WI38 (cell line): ENCODE data around the gene ITIH6.
"Not testable (repeated sequence)": the region's sequence is repeated elsewhere in the genome, so short reads cannot be mapped to it uniquely, and the experiment has no call there.

Experiments
- H3K4me3 ChIP-seq: 2 replicates; pipeline ENCODE4 v1.5.1; 2011; ENCODE audit warnings: low read depth, mild to moderate bottlenecking, control low read depth, low read length
- TF ChIP-seq, protein P1 (sequence below): IDR thresholded peaks from 2 replicates; pipeline ENCODE4 v1.5.1; 2012; ENCODE audit warnings: low read depth, mild to moderate bottlenecking, control low read depth, low read length

Gene ITIH6

DNA sequence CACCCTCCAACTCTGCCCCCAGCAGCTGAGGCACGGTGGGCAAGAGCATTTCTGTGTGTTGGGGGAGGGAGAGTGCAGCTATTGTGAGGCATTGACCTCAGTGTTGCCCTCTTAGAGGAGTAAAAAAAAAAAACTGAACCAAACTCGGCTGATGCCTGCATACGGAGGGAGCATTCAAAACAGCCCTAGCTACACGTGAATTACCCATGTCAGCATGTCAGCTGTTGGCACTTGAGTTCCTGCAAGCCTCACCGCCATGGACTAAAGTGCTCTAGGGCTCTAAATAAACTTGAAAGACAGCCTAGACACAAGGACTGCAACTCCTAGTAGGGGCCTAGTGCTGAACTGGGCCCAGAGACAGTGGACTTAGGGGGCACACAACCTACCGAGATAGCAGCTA lies 22.0 kb downstream of the ITIH6 start:
- H3K4me3 ChIP-seq: no peak overlapping the region
- TF ChIP-seq, protein P1, sequence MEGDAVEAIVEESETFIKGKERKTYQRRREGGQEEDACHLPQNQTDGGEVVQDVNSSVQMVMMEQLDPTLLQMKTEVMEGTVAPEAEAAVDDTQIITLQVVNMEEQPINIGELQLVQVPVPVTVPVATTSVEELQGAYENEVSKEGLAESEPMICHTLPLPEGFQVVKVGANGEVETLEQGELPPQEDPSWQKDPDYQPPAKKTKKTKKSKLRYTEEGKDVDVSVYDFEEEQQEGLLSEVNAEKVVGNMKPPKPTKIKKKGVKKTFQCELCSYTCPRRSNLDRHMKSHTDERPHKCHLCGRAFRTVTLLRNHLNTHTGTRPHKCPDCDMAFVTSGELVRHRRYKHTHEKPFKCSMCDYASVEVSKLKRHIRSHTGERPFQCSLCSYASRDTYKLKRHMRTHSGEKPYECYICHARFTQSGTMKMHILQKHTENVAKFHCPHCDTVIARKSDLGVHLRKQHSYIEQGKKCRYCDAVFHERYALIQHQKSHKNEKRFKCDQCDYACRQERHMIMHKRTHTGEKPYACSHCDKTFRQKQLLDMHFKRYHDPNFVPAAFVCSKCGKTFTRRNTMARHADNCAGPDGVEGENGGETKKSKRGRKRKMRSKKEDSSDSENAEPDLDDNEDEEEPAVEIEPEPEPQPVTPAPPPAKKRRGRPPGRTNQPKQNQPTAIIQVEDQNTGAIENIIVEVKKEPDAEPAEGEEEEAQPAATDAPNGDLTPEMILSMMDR: no peak

DNA sequence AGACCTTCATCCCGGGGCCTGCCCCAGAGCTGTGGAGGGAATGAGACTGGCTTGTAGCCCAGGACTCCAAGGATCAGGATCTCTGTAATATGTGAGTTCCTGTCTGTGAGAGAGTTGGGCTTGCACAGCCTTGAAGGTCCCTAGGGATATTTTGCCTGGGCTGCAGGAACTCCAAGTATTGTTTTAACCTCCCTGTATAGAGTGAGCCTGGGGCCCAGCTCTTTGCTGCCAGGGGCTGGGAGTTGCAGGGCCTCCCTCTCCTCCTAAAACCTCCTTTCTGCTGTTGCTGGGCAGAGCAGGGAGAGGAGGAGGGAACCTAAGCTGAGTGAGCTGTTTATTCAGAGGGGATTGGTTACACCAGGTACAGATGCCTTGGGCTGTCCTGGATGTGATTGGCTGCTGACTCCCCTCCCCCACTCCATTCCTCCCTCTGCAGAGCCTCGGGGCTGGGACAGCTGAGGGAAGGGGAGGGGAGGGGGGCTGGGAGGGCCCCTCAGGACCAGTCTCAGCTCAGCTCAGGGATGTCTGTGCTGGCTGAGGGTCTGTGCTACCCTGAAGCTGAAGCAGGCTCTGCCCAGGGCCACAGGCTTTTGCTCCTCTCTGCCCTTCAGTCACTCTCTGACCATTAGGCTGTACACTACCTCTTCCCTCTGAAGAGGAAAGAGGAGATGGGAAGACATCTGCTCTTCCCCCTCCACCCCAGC lies 23.5 kb downstream of the ITIH6 start:
- H3K4me3 ChIP-seq: not testable (repeated sequence)

GRCh38 chrX:54758114-54759055 lies 39.7 kb downstream of the ITIH6 start:
- no peak overlapping the region for H3K4me3 ChIP-seq
- TF ChIP-seq, protein P1: no peak

DNA sequence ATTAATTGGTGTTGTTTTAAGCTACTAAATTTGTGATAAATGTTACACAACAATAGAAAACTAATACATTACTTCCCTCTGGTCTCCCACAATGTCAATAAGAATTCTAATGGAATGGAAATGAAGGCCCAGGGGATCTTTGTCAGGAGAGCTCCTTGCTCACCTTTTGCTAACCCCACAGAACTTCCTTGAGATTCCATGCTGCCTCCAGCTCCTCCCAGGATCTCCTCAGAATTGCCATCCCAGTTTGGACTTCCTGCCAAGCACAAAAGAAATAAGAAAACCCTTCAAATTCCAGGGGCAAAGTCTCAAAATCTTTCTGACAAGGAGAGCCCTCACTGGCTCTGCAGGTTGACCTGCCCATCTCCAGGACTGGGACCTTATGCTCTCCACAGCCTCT lies 43.2 kb downstream of the ITIH6 start:
- no peak overlapping the region for H3K4me3 ChIP-seq
- TF ChIP-seq, protein P1: no peak

DNA sequence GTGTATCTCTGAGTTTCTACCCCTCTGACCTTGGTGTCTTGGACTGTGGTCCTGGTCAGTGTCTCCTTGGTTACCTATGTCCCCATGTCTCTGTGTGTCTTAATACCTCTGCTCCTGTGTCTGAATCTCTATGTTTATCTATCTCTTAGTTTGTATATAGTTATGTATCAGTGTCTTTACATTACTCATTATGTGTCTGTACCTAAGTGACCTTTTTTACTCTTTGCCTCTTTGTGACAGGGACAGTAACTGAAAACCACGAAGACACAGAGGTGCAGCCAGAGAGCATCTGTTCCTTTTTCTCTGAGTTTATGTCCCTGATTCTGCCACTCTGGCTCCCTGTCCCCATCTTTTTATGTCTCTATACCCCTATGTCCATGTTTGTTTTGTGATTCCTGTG lies 49.4 kb downstream of the ITIH6 start:
- TF ChIP-seq, protein P1: no peak
- no peak overlapping the region for H3K4me3 ChIP-seq

DNA sequence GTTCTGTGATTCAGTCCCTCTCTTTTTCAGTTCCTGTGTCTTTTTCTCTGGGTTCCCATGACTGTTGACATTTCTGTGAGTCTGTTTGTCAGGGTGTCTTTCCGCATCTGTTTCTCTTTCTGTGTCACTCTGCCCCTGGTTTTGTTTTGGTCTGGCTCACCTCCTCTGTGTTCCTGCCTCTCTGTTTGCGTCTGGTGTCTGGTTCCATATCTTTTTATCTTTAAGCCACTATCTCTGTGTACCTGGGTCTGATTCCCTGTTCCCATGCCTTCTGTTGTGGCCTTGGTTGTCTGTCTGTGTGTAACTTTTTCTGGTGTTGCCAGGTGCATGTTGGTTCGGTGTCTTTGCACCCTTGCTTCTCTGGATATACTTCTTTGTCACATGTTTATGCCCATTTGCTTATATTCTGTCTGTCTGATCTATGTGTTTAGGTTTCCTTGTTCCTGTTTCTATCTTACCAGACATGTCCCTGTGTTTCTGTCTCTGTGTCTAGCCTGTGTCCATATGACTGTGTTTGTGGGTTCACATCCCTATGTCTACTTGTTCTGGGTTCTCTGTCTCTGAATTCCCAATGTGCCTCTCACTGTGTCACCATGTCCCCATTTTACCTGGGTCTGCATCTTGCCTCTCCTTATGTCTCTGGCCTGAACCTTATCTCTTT lies 50.2 kb downstream of the ITIH6 start:
- TF ChIP-seq, protein P1: no peak

GRCh38 chrX:54746928-54747327 lies 51.1 kb downstream of the ITIH6 start:
- TF ChIP-seq, protein P1: no peak

More for the DNA sequence above, 50.2 kb downstream of the ITIH6 start:
- no peak overlapping the region for H3K4me3 ChIP-seq

More at GRCh38 chrX:54746928-54747327, 51.1 kb downstream of the ITIH6 start:
- no peak overlapping the region for H3K4me3 ChIP-seq
